Endometrium (tissue), 2 donors: ENCODE data around the gene ELL.
"Not testable (repeated sequence)": the region's sequence is repeated elsewhere in the genome, so short reads cannot be mapped to it uniquely, and the experiment has no call there.

Experiments used
- FAIRE-seq: peaks from 2 replicates; lab custom pipeline; 2012; peaks lifted over from hg19 to GRCh38; lab: Jason Lieb, UNC
- donor health status: control.
- donor health status: control.

Gene ELL

DNA sequence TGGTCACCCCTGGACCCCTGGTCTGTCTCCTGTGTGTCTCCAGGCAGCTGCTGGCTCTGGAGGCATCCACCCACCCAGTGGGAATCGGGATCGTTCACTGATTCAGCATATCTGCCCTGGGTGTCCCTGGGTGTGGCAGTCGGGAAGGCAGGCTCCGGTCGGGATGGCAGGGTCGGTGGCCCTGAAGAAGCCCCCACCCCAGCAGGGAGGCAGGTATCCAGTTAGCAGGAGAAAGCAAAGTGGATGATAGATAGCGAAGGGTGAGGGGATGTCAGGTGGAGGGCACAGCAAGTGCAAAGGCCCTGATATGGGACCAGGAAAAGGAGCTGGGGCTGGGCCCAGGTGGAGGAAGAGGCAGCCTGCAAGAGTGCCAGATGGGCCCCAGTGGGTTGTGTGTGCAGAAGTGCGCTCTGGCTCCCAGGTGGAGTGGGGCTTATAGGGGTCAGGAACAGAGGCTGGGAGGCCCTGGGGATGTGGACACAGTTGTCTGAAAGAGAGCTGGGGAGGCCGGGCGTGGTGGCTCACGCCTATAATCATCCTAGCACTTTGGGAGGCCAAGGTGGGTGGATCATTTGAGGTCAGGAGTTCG is 100.4 kb downstream of the ELL start:
- FAIRE-seq: no peak

GRCh38 chr19:18420930-18421329 is 100.9 kb downstream of the ELL start:
- FAIRE-seq: no peak

DNA sequence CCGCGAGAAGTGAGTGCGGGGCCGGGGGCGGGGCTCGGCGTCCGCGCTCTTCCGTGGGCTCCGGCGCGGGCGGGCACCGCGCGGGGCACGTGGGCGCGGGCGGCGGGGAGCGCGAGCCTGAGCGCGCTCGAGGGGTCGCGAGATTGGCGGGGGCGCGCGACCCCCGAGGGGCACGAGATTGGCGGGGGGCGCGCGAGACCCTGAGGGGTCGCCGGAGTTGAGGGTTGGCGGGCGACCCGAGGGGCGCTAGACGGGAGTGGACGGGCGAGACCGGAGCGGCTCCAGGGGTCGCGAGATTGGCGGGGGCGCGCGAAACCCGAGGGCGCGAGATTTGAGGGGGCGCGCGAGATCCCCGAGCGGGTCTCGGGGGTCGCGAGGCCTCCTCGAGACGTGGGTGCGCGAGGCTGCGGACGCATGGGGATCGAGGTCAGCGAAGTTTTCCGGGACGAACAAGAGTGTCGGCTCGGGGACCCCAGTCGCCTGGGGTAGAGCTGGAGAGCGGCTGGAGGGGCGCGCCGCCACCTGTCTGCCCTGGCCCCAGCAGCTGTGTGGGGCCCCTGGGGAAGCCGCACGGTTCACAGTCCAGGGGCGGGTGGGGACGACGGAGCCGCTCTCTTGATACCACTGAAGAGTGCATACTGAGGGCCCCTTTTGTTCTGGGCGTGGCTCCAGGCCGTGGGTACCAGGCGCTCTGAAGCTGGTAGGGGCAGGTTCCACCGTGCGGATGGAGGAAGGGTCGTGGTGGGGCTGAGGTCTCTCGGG is 102.0 kb downstream of the ELL start:
- no peak for FAIRE-seq

DNA sequence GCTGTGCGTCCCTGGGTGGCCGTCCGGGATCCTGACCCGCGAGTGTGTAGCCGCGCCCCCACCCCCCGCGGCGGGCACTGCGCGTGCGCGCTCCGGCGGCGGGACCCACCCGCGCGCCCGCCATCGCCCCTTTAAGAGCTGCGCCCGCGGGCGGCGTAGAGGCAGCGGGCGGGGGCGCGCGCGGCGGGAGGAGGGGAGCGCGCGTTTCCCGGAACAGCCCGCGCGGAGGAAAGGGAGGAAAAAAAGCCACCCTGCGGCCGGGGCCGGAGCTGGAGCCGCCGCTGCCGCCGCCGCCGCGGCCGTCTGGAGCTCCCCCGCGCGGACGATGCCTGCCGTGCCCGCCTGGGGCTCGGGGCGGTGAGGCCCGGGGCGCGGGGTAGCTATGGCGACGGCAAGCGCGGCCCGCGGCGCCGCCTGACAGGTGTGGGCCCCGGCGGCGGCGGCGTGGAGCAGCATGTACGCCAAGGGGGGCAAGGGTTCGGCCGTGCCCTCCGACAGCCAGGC is 102.6 kb downstream of the ELL start, which contains the start of gene SSBP4:
SSBP4 (plus strand) TSS at position 204 of the 504 bp plus-strand sequence; CDS start at position 455, 251 bp downstream.
- FAIRE-seq: no peak

DNA sequence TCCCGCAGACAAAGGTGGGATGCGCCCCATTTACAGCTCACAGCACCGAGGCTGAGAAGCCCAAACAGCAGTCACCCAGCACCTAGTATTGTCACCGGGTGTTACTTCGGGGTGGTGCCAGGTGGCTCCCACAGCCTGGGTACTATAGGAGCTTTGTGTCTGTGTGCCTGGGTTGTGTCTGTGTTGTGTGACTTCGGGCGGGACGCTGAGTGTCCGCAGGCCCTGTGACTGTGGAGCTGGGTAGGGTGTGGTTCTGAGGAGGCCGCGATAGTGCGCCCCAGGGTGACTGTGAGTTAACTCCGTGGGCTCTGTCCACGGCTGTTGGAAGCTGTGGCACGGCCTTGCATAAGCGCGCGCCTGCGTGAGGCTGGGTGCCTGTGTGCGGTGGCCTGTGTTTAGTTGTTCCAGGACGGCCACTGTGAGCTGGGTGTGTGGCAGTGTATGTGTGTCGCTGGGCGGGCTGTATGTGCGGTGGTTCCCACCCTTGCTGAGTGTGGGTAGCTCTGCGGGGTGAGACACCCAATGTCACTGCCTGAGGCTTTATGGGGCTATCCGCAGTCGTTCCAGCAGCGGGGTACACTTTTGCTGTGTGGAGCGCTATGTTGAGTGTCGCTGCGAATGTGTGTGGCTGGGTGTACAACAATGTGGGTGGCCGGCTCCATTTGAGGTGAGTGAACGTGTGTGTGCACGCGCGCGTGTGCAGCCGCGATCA is 103.2 kb downstream of the ELL start:
- FAIRE-seq: no peak

GRCh38 chr19:18418029-18418482 is 103.8 kb downstream of the ELL start:
- FAIRE-seq: no peak

DNA sequence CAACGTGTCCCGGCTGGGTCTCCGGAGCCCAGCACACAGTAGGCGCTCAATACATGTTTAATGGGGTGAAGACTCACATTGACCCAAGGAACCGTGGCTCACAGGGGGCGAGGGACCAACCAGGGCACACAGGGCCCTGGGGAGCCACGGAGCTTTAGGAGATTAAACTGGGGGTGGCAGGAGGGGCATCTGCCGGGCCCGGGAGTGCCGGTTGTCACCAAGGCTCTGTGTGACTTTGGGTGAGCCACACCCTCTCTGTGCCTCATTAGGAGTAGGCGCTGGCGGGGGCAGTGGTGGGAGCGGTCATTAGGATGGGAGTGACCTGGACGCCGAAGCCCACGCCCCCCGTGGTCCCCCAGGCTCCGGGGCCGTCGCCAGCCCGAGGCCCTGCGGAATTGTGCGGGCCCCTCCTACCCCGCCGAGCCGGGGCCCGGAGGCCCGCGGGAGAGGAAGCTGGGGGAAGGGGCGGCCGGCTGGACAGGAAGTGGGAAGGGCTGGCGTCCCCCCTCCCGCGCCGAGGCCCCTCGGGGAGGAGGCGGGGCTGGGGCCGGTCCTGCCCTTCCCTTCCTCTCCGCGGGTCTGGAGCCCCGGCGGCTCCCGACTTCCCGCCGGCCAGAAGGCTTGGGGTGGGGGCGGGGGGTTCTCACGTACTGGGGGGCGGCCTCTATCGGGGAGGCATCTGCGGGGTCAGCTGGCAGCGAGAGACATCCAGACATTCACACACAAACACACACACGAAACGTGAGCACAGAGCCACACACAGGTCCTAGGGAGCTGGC is 104.4 kb downstream of the ELL start:
- no peak for FAIRE-seq

DNA sequence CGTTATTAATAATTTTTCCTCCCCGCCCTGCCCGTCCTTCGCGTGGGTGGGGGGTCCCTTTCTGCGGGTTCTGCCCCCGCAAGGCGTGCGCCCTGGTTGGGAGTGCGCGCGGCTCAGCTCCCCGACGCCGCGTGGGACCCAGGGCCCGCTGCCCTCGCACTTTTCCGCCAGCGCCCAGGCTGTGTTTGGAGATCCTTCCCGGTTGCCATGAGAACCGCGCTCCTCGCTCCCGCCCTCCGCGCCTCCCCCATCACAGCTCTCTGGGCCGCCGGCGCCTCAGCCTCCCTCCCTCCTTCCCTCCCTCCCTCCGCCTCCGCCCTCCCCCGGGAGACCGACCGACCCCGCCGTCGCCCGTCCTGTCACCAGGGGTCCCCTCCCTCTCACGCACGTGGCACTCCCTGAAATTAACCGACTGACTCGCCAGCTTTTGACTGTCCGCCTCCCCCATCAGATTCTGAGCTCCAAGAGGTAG is 105.1 kb downstream of the ELL start:
- no peak for FAIRE-seq

GRCh38 chr19:18415178-18415867 is 106.5 kb downstream of the ELL start:
- FAIRE-seq: peak; percentile 93

DNA sequence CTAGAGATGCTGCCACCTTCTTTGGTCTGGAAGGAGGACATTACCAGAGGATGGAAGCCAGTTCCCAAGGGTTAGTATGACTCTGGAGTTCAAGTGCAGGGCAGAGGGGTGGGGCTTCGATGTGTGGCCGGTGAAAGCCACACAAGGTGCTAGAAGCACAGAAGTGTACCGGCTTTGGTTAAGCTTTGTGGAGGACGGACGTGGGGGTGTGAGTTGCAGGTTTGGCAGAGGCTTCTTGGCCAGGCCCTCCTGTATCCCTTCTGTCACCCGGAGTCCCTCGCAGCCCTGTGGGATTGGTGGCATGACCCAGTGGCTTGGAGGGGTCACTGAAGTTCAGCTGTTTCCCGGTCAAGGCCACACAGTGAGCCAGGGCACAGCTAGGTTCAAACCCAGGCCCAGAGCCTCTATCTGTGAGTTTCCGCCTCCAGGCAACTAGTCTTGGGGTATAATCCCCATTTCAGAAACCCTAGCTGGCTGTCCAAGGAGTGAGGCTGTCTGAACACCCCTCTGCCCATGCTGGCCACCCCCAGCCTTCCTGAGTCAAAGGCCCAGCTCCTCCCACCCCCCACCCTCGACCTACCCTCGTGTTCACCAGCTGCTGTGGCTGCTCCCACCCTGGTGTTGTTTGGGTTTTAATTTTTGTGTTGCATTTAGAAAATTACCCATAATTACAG is 107.2 kb downstream of the ELL start:
- FAIRE-seq: no peak

DNA sequence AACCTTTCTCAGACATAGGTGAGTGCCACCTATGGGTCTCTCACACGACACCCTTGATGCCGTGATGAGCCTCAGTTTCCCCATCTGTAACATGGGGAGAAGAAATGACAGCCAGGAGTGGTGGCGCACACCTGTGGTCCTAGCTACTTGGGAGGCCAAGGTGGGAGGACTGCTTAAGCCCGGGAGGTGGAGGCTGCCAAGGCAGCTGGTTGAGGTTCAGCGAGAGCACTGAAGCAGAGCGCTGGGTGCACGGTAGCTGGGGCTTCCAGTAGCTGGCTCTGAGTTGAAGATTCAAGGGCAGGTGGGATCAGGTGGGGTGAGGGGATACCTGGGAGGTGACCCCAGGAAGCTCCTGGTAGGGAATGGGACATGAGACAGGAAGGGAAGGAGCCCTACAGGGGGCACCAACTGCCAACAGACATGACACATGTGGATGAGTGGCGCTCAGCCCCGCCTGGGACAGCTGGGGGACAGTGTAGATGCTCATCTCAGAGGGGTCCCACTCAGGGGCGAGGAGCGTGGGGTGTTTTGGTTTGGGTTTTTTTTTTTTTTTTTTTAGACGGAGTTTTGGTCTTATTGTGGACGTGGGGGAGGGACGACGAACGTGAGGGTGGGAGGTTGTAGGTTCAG is 109.1 kb downstream of the ELL start:
- no peak for FAIRE-seq

DNA sequence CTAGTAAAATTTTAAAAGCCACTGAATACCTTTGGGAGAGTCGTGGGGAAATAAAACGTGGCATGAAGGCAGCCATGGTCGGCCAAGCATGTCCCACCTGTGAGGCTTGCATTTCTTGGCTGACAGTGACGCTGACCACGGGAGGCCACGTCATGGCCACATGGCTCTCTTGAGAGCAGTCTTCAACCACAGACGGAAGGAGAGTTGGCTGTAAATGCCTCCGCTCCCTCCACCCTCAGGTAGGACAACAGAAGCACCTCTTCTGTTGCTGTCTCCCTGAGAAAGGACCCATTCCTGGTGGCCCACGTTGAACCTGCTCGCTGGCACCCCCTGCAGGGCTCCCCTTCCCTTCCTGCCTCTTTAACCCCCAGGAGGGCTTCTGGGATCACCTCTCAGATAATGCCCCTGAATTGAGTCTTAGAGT is 113.8 kb downstream of the ELL start:
- FAIRE-seq: no peak

GRCh38 chr19:18406749-18407148 is 115.1 kb downstream of the ELL start:
- no peak for FAIRE-seq

- not testable (repeated sequence) for FAIRE-seq
Measured at GRCh38 chr19:18405754-18406153, 116.1 kb downstream of the ELL start.

DNA sequence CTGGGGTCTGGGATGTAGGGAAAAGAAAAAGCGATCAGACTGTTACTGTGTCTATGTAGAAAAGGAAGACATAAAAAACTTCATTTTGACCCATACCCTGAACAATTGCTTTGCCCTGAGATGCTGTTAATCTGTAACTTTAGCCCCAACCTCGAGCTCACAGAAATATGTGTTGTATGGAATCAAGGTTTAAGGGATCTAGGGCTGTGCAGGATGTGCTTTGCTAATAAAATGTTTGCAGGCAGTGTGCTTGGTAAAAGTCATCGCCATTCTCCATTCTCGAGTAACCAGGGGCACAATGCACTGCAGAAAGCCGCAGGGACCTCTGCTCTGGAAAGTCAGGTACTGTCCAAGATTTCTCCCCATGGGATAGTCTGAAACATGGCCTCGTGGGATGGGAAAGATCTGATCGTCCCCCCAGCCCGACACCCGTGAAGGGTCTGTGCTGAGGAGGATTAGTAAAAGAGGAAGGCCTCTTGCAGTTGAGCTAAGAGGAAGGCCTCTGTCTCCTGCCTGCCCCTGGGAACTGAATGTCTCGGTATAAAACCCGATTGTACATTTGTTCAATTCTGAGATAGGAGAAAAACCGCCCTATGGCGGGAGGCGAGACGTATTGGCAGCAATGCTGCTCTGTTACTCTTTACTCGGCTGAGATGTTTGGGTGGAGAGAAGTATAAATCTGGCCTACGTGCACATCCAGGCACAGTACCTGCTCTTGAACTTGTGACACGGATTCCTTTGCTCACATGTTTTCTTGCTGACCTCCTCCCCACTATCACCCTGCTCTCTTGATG is 119.2 kb downstream of the ELL start:
- not testable (repeated sequence) for FAIRE-seq

DNA sequence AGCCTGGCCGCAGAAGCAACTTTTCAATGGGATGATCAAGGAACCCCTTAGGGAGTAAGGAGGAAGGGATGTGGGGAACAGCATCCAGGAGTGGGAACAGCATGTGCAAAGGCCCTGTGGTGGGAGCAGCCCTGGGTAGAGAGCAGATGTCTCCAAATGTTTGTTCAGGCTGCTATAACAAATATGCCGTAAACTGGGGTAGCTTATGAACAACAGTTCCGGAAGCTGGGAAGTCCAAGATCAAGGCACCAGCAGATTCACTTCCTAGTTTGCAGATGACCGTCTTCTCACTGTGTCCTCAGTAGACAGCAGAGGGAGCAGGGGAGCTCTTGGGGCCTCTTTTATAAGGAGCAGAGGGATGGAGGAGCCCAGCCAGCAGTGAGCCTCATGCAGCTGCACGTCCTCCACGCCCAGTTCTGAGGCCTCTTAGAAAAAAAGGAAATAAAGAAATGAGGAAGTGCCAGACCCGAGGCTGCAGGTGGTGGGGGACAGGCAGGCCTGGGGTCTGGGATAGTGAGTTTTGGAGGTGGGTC is 120.2 kb downstream of the ELL start:
- no peak for FAIRE-seq

- no peak for FAIRE-seq
Measured at GRCh38 chr19:18399008-18399407, 122.9 kb downstream of the ELL start.

DNA sequence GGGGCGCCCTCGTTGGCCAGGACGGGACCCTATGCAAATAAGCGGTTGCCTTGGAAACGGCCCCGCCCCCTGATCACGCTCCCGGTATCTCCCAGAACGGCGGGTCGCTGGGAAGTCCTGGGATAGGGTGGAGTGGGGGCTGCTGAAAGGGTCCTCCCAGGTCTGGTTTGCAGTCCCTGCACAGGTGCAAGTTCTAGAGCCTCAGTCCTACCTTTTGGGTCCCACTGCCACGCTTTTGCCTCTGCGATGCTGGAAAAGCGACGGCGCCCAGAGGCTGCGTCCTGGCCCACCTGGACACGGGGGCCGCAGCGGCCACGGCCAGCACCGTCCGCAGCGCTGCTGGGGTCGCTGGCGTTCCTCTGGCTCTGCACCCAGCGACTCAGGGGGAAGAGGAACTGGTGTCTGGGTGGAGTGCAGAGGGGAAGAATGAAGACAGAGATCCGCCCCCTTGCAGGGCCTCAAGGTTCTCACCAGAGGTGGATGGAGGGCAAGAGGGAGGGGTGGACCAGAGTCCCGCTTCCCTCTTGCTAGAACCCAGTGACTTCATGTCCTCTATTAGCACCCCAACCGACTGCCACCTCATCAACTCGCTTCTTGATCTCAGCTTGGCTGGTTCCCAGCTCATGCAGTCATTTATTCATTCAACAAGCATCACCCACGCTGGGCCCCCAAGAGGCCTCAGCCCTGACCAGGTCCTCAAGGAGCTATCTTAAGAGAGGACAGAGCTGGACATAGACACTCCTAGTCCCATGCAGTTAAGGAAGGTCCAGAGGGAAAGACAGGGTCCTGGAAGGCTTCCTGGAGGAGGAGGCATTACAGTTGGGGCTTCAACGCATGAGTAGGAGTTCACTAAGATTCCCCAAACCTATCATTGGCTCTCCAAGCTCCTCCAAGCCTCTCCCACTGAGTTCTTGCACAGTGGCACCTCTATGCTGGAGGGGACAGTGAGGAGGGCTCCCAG is 124.3 kb downstream of the ELL start, which contains the start of gene LRRC25:
LRRC25 (minus strand) TSS at position 381 of the 961 bp plus-strand sequence. CDS start 659 bp downstream, outside the sequence.
- FAIRE-seq: no peak
